ENCODE results near the gene HSF5.
"Not testable (repeated sequence)": the region's sequence is repeated elsewhere in the genome, so short reads cannot be mapped to it uniquely, and the experiment has no call there.

Gene HSF5

GRCh38 chr17:58503134-58503533 is 14.9 kb upstream of the HSF5 start:
- H3K4me1 ChIP-seq (ENCODE audit: control insufficient read depth, insufficient read depth, low read length); H3K9me3 ChIP-seq (ENCODE audit: control insufficient read depth, insufficient read depth, low read depth, low read length); H3K4me3 ChIP-seq (ENCODE audit: low read depth, low read length); H3K9ac ChIP-seq (ENCODE audit: low read length); H3K27me3 ChIP-seq (ENCODE audit: control insufficient read depth, insufficient read depth, low read length); H3K27ac ChIP-seq (ENCODE audit: low read depth, low read length): not testable (repeated sequence)
- peaks cover 86% of the 10 kb centered on the region for H3K36me3 ChIP-seq (ENCODE audit: control insufficient read depth, insufficient read depth, low read length)

- Histone ChIP-seq H3K9me3 (ENCODE audit: control insufficient read depth, insufficient read depth, low read depth, low read length) (no peaks in the 10 kb centered on the region), H3K4me3 (ENCODE audit: low read depth, low read length) (no peak overlapping the region), H3K27ac (ENCODE audit: low read depth, low read length) (no peak overlapping the region), H3K4me1 (ENCODE audit: control insufficient read depth, insufficient read depth, low read length) (no peaks in the 10 kb centered on the region), H3K36me3 (ENCODE audit: control insufficient read depth, insufficient read depth, low read length) (peaks cover 87% of the 10 kb centered on the region), H3K27me3 (ENCODE audit: control insufficient read depth, insufficient read depth, low read length) (no peaks in the 10 kb centered on the region), H3K9ac (ENCODE audit: low read length) (no peak overlapping the region)
Observed at GRCh38 chr17:58501451-58501850, 13.2 kb upstream of the HSF5 start.

- no peak overlapping the region for H3K9ac ChIP-seq (ENCODE audit: low read length)
- no peaks in the 10 kb centered on the region for H3K9me3 ChIP-seq (ENCODE audit: control insufficient read depth, insufficient read depth, low read depth, low read length)
- H3K4me1 ChIP-seq (ENCODE audit: control insufficient read depth, insufficient read depth, low read length): no peaks in the 10 kb centered on the region
- H3K4me3 ChIP-seq (ENCODE audit: low read depth, low read length): no peak overlapping the region
- H3K27me3 ChIP-seq (ENCODE audit: control insufficient read depth, insufficient read depth, low read length): no peaks in the 10 kb centered on the region
- H3K36me3 ChIP-seq (ENCODE audit: control insufficient read depth, insufficient read depth, low read length): peaks cover 85% of the 10 kb centered on the region
- H3K27ac ChIP-seq (ENCODE audit: low read depth, low read length): no peak overlapping the region
Observed at GRCh38 chr17:58498177-58498828, 10.1 kb upstream of the HSF5 start.

GRCh38 chr17:58493506-58493905 is 5.3 kb upstream of the HSF5 start:
- Histone ChIP-seq H3K27me3 (ENCODE audit: control insufficient read depth, insufficient read depth, low read length) (no peaks in the 10 kb centered on the region), H3K27ac (ENCODE audit: low read depth, low read length) (no peak overlapping the region), H3K36me3 (ENCODE audit: control insufficient read depth, insufficient read depth, low read length) (peaks cover 92% of the 10 kb centered on the region), H3K9ac (ENCODE audit: low read length) (no peak overlapping the region), H3K4me1 (ENCODE audit: control insufficient read depth, insufficient read depth, low read length) (no peaks in the 10 kb centered on the region), H3K9me3 (ENCODE audit: control insufficient read depth, insufficient read depth, low read depth, low read length) (no peaks in the 10 kb centered on the region), H3K4me3 (ENCODE audit: low read depth, low read length) (no peak overlapping the region)

- H3K9ac ChIP-seq (ENCODE audit: low read length): no peak overlapping the region
- no peaks in the 10 kb centered on the region for H3K27me3 ChIP-seq (ENCODE audit: control insufficient read depth, insufficient read depth, low read length)
- peaks cover 84% of the 10 kb centered on the region for H3K36me3 ChIP-seq (ENCODE audit: control insufficient read depth, insufficient read depth, low read length)
- H3K4me3 ChIP-seq (ENCODE audit: low read depth, low read length): no peak overlapping the region
- no peaks in the 10 kb centered on the region for H3K4me1 ChIP-seq (ENCODE audit: control insufficient read depth, insufficient read depth, low read length)
- no peaks in the 10 kb centered on the region for H3K9me3 ChIP-seq (ENCODE audit: control insufficient read depth, insufficient read depth, low read depth, low read length)
- H3K27ac ChIP-seq (ENCODE audit: low read depth, low read length): no peak overlapping the region
Observed at GRCh38 chr17:58492238-58493121, 4.3 kb upstream of the HSF5 start.

GRCh38 chr17:58491510-58492045 is 3.4 kb upstream of the HSF5 start:
- Histone ChIP-seq H3K9ac (ENCODE audit: low read length) (no peak overlapping the region), H3K9me3 (ENCODE audit: control insufficient read depth, insufficient read depth, low read depth, low read length) (no peaks in the 10 kb centered on the region), H3K4me1 (ENCODE audit: control insufficient read depth, insufficient read depth, low read length) (no peaks in the 10 kb centered on the region), H3K4me3 (ENCODE audit: low read depth, low read length) (no peak overlapping the region), H3K36me3 (ENCODE audit: control insufficient read depth, insufficient read depth, low read length) (peaks cover 75% of the 10 kb centered on the region), H3K27me3 (ENCODE audit: control insufficient read depth, insufficient read depth, low read length) (no peaks in the 10 kb centered on the region; the same call in 1 of the 2 replicates), H3K27ac (ENCODE audit: low read depth, low read length) (no peak overlapping the region)

GRCh38 chr17:58488428-58488890 is 251 bp upstream of the HSF5 start:
- H3K36me3 ChIP-seq (ENCODE audit: control insufficient read depth, insufficient read depth, low read length): peaks cover 46% of the 10 kb centered on the region
- no peaks in the 10 kb centered on the region; the same call in 1 of the 2 replicates for H3K27me3 ChIP-seq (ENCODE audit: control insufficient read depth, insufficient read depth, low read length)
- no peak overlapping the region for H3K9ac ChIP-seq (ENCODE audit: low read length)
- H3K4me1 ChIP-seq (ENCODE audit: control insufficient read depth, insufficient read depth, low read length): no peaks in the 10 kb centered on the region
- H3K27ac ChIP-seq (ENCODE audit: low read depth, low read length): no peak overlapping the region
- H3K9me3 ChIP-seq (ENCODE audit: control insufficient read depth, insufficient read depth, low read depth, low read length): no peaks in the 10 kb centered on the region
- no peak overlapping the region for H3K4me3 ChIP-seq (ENCODE audit: low read depth, low read length)

GRCh38 chr17:58484600-58484999 is 3.6 kb downstream of the HSF5 start:
- Histone ChIP-seq H3K4me1 (ENCODE audit: control insufficient read depth, insufficient read depth, low read length) (no peaks in the 10 kb centered on the region), H3K4me3 (ENCODE audit: low read depth, low read length) (no peak overlapping the region), H3K9me3 (ENCODE audit: control insufficient read depth, insufficient read depth, low read depth, low read length) (no peaks in the 10 kb centered on the region), H3K9ac (ENCODE audit: low read length) (no peak overlapping the region), H3K27me3 (ENCODE audit: control insufficient read depth, insufficient read depth, low read length) (no peaks in the 10 kb centered on the region; the same call in 1 of the 2 replicates), H3K27ac (ENCODE audit: low read depth, low read length) (no peak overlapping the region), H3K36me3 (ENCODE audit: control insufficient read depth, insufficient read depth, low read length) (peaks cover 8% of the 10 kb centered on the region)

- H3K9me3 ChIP-seq (ENCODE audit: control insufficient read depth, insufficient read depth, low read depth, low read length); H3K4me3 ChIP-seq (ENCODE audit: low read depth, low read length); H3K4me1 ChIP-seq (ENCODE audit: control insufficient read depth, insufficient read depth, low read length); H3K27ac ChIP-seq (ENCODE audit: low read depth, low read length); H3K9ac ChIP-seq (ENCODE audit: low read length); H3K36me3 ChIP-seq (ENCODE audit: control insufficient read depth, insufficient read depth, low read length); H3K27me3 ChIP-seq (ENCODE audit: control insufficient read depth, insufficient read depth, low read length): not testable (repeated sequence)
Observed at GRCh38 chr17:58481798-58482197, 6.4 kb downstream of the HSF5 start.

GRCh38 chr17:58480090-58480489 is 8.1 kb downstream of the HSF5 start:
- no peak overlapping the region for H3K4me3 ChIP-seq (ENCODE audit: low read depth, low read length)
- H3K27ac ChIP-seq (ENCODE audit: low read depth, low read length): no peak overlapping the region
- no peaks in the 10 kb centered on the region for H3K4me1 ChIP-seq (ENCODE audit: control insufficient read depth, insufficient read depth, low read length)
- H3K27me3 ChIP-seq (ENCODE audit: control insufficient read depth, insufficient read depth, low read length): no peaks in the 10 kb centered on the region
- H3K9me3 ChIP-seq (ENCODE audit: control insufficient read depth, insufficient read depth, low read depth, low read length): no peaks in the 10 kb centered on the region
- H3K9ac ChIP-seq (ENCODE audit: low read length): no peak overlapping the region
- no peaks in the 10 kb centered on the region for H3K36me3 ChIP-seq (ENCODE audit: control insufficient read depth, insufficient read depth, low read length)

- Histone ChIP-seq H3K36me3 (ENCODE audit: control insufficient read depth, insufficient read depth, low read length) (no peaks in the 10 kb centered on the region), H3K9me3 (ENCODE audit: control insufficient read depth, insufficient read depth, low read depth, low read length) (no peaks in the 10 kb centered on the region), H3K27me3 (ENCODE audit: control insufficient read depth, insufficient read depth, low read length) (no peaks in the 10 kb centered on the region), H3K27ac (ENCODE audit: low read depth, low read length) (no peak overlapping the region), H3K4me3 (ENCODE audit: low read depth, low read length) (no peak overlapping the region), H3K9ac (ENCODE audit: low read length) (no peak overlapping the region), H3K4me1 (ENCODE audit: control insufficient read depth, insufficient read depth, low read length) (no peaks in the 10 kb centered on the region)
Observed at GRCh38 chr17:58476812-58477211, 11.4 kb downstream of the HSF5 start.
